ENCODE measurements around the gene AGAP3.

DNA sequence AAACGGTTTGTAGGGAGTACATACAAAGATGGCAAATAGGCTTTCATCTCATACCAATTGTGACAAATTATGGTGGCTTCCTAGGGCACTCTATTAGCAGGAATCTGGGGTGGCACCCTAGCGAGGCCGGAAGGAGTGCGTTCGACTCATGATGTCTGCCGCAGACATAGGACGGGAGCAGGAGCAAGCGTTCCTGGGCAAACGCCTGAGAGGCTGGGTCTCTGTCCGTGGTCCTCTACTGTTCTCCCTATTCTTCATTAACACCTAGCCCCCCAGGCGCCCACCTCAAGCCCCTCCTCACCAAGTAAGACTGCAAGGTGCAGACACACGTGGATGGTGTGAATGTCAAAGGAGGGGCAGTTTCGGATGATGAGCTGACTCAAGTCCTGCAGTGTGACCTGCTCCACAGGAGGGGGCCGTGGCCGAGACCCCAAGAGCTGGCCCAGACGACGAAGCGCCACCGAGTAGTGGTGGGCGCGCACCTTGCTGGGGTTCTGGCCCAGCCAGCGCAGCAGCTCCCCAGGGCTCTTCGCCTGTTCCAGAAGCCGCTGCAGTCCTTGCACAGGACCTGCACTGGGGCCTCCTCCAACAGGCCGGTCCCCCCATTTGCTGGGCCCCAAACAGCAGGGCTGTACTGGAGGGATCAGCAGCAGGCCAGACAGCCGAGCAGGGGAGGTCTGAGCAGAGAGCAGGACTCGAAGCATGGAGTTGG, 6.9 kb upstream of the AGAP3 start:
- TF ChIP-seq, protein P1, sequence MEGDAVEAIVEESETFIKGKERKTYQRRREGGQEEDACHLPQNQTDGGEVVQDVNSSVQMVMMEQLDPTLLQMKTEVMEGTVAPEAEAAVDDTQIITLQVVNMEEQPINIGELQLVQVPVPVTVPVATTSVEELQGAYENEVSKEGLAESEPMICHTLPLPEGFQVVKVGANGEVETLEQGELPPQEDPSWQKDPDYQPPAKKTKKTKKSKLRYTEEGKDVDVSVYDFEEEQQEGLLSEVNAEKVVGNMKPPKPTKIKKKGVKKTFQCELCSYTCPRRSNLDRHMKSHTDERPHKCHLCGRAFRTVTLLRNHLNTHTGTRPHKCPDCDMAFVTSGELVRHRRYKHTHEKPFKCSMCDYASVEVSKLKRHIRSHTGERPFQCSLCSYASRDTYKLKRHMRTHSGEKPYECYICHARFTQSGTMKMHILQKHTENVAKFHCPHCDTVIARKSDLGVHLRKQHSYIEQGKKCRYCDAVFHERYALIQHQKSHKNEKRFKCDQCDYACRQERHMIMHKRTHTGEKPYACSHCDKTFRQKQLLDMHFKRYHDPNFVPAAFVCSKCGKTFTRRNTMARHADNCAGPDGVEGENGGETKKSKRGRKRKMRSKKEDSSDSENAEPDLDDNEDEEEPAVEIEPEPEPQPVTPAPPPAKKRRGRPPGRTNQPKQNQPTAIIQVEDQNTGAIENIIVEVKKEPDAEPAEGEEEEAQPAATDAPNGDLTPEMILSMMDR (IDR thresholded peaks at IDR 0.05; ENCODE audit: low read depth, low read length): no peak
- TF ChIP-seq EZH2phosphoT487 (IDR thresholded peaks at IDR 0.05; ENCODE audit: low read depth): no peak

Data from OCI-LY3 (cell line).